CD8-positive, alpha-beta memory T cell (primary cell): ENCODE results near the gene CSNK2A2. TPM values are rescaled to one million over a fixed set of nuclear protein-coding genes. Genes with fewer than 3 reads are reported as not detected.

Experiments used
- CTCF ChIA-PET: fragments of 350-600 bp; sonication (Branson Sonifier 250); formaldehyde crosslinking; loops from one replicate; lab custom pipeline; 2021; ENCODE audit warnings: antibody characterized with exemption; lab: Charles Lee
- POLR2A ChIA-PET: fragments of 350-600 bp; sonication (Branson Sonifier 250); formaldehyde crosslinking; loops from one replicate; lab custom pipeline; 2021; ENCODE audit warnings: antibody characterized with exemption; lab: Charles Lee
- DNase-seq, 5 donors: peaks; one replicate each; pipeline versions ENCODE4 v3.0.0 to v3.0.0-alpha.2; 2020 to 2022; ENCODE audit warnings: mixed read lengths in 1 of 5
- H3K27ac ChIP-seq: one replicate; pipeline ENCODE4 v1.7.0; 2013; ENCODE audit warnings: low read depth, mild to moderate bottlenecking, low read length, moderate library complexity
- H3K27me3 ChIP-seq: 2 replicates; pipeline ENCODE4 v1.7.0; 2013; ENCODE audit warnings: low read length, mild to moderate bottlenecking; ENCODE audit not compliant: insufficient read depth, poor library complexity, severe bottlenecking
- H3K36me3 ChIP-seq: 2 replicates; pipeline ENCODE4 v1.7.0; 2013; ENCODE audit warnings: mild to moderate bottlenecking, low read length, moderate library complexity; ENCODE audit not compliant: insufficient read depth
- H3K4me1 ChIP-seq: 2 replicates; pipeline ENCODE4 v1.7.0; 2013; ENCODE audit warnings: mild to moderate bottlenecking, low read length, moderate library complexity; ENCODE audit not compliant: insufficient read depth
- H3K4me3 ChIP-seq: 2 replicates; pipeline ENCODE4 v1.7.0; 2013; ENCODE audit warnings: mild to moderate bottlenecking, low read length
- H3K9me3 ChIP-seq: 2 replicates; pipeline ENCODE4 v1.7.0; 2013; ENCODE audit warnings: mild to moderate bottlenecking, low read length
- H3K27ac Mint-ChIP-seq, 8 donors: one replicate each; pipeline ENCODE4 v1.8.0; 2020 to 2021; ENCODE audit warnings: mixed read lengths in 8 of 8, mild to moderate bottlenecking in 6 of 8, inconsistent platforms in 3 of 8, moderate library complexity in 3 of 8
- H3K27me3 Mint-ChIP-seq, 2 donors: one replicate each; pipeline ENCODE4 v1.8.0; 2020 to 2021; ENCODE audit warnings: mixed read lengths in 2 of 2, mild to moderate bottlenecking in 1 of 2, moderate library complexity in 1 of 2
- H3K36me3 Mint-ChIP-seq, 3 donors: one replicate each; pipeline ENCODE4 v1.8.0; 2020 to 2021; ENCODE audit warnings: mixed read lengths in 3 of 3, inconsistent platforms in 1 of 3, mild to moderate bottlenecking in 1 of 3
- H3K4me1 Mint-ChIP-seq, 3 donors: one replicate each; pipeline ENCODE4 v1.8.0; 2020 to 2021; ENCODE audit warnings: mixed read lengths in 3 of 3, inconsistent platforms in 1 of 3, mild to moderate bottlenecking in 1 of 3
- H3K4me3 Mint-ChIP-seq, 7 donors: one replicate each; pipeline ENCODE4 v1.8.0; 2020 to 2021; ENCODE audit warnings: mixed read lengths in 7 of 7, mild to moderate bottlenecking in 6 of 7, moderate library complexity in 4 of 7, inconsistent platforms in 2 of 7
- H3K9me3 Mint-ChIP-seq, 5 donors: one replicate each; pipeline ENCODE4 v1.8.0; 2020 to 2022; ENCODE audit warnings: mixed read lengths in 5 of 5, mild to moderate bottlenecking in 3 of 5, moderate library complexity in 2 of 5, inconsistent platforms in 1 of 5
- polyA plus RNA-seq: library from polyadenylated mRNA; unstranded; fragments of 300-500 nt; fragmentation: Illumina TruSeq; gene quantifications from one replicate; pipeline ENCODE4 v1.2.3, GENCODE V29; 2021
- total RNA-seq, 2 experiments: library from RNA; stranded (reverse); gene quantifications; one replicate each; pipeline ENCODE4 v1.2.3, GENCODE V29; 2021

CSNK2A2 gene
- total and polyA plus RNA-seq, 3 experiments from 2014 or later: 11.1 to 99.9 (median 99.1) TPM

DNA sequence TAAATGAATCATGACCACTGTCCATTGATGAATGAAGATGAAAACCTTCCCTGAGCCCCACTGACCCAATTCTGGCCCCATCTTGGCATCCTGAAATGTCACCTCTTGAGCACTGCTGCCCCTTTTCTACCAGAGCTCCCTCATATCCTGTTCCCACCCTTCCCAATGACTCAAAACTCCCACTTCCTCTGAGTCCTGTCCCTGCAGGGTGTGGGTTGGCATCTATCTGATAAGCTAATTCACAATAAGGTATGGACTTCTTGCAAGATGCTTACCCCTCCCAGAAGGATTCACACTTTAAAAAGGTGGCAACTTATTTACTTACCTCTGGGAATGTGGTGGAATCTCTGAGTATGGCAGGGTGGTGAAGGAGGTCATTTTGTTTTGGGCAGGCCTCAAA lies 13.3 kb upstream of the CSNK2A2 start:
- Histone ChIP-seq H3K27me3 (no peaks in the 10 kb centered on the region), H3K9me3 (no peaks in the 10 kb centered on the region), H3K36me3 (no peaks in the 10 kb centered on the region), H3K4me1 (no peaks in the 10 kb centered on the region), H3K4me3 (no peak overlapping the region), H3K27ac (no peak overlapping the region)
- Mint-ChIP-seq H3K27ac (no peak overlapping the region), H3K9me3 (peaks cover 0 to 1% (median 0%) of the 10 kb centered on the region in 5 donors), H3K4me3 (no peak overlapping the region), H3K36me3 (peaks cover 0 to 3% (median 0%) of the 10 kb centered on the region in 3 donors), H3K4me1 (no peaks in the 10 kb centered on the region), H3K27me3 (peaks cover 13 to 58% of the 10 kb centered on the region in 2 donors)
- DNase-seq: no peak
- POLR2A ChIA-PET: no interaction called here
- CTCF ChIA-PET: no interaction called here

DNA sequence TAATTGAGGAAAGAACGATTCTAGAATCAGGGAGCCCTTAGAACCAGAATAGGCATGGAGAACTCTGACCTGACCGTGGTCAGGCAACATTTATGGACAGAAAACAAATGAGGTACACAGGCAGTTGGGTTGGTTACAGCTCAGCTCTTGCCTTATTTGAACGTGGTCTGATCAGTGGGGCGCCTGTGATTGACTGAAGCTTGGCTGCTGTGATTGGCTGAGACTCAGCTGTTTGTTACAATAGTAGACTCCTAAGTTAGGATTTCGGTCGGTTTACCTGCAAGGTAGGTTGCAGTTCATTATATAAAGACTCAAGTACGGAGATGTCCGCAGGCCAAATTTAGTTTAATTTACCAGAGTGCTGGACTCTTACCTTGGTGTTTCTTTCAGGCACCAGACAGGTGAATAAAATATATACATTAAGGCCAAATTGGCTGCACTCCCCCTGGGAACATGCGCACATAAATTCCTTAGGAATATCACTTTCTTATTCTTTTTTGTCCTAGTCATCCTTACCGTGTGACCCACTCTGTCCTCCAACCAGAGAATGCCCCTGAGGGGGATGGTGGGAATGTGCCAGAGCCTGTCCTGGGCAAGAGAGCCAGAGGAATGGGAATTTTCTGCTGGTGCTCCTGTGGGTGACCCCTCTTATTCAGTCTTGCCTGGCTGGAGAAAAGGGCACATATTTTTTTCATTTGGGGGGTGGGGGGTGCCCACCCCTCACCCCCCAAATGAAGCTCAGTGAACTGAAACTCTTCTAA lies 7.5 kb upstream of the CSNK2A2 start:
- Histone ChIP-seq H3K27me3 (no peaks in the 10 kb centered on the region), H3K4me3 (no peak overlapping the region), H3K9me3 (no peaks in the 10 kb centered on the region), H3K4me1 (no peaks in the 10 kb centered on the region), H3K27ac (no peak overlapping the region), H3K36me3 (no peaks in the 10 kb centered on the region)
- no peak overlapping the region for H3K27ac Mint-ChIP-seq
- H3K9me3 Mint-ChIP-seq: no peaks in the 10 kb centered on the region
- peaks cover 0 to 3% (median 0%) of the 10 kb centered on the region in 3 donors for H3K36me3 Mint-ChIP-seq
- POLR2A ChIA-PET: no interaction called here
- H3K4me1 Mint-ChIP-seq: no peaks in the 10 kb centered on the region
- no peak for DNase-seq
- no peak overlapping the region for H3K4me3 Mint-ChIP-seq
- CTCF ChIA-PET: no interaction called here
- H3K27me3 Mint-ChIP-seq: peaks cover 25 to 50% of the 10 kb centered on the region in 2 donors

DNA sequence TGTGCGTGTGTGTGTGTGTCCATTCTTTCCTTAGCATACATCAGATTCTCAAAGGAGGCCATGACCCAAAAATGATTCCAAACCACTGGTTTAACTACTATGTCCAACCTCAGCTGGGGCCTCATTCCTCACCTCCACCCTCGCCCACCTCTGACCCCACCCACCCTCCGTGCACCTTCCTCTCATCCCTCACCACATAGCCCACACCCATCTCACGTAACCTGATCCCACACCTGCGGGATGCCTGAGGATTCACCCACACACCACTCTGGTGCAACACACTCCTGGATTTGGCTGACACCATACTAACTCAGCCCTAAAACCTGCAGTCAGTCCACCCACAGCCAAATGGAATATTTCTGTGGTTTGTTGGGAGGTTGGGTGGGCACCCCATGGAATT lies 3.3 kb upstream of the CSNK2A2 start:
- H3K27me3 ChIP-seq: no peaks in the 10 kb centered on the region
- peaks cover 23 to 43% of the 10 kb centered on the region in 2 donors for H3K27me3 Mint-ChIP-seq
- no peaks in the 10 kb centered on the region for H3K9me3 Mint-ChIP-seq
- H3K36me3 Mint-ChIP-seq: peaks cover 0 to 10% (median 3%) of the 10 kb centered on the region in 3 donors
- no peak overlapping the region for H3K27ac ChIP-seq
- no peak for DNase-seq
- ChIA-PET CTCF (no interaction called here), POLR2A (no interaction called here)
- H3K4me3 ChIP-seq: no peak overlapping the region
- peaks cover 19 to 22% (median 21%) of the 10 kb centered on the region in 3 donors for H3K4me1 Mint-ChIP-seq
- H3K9me3 ChIP-seq: no peaks in the 10 kb centered on the region
- no peak overlapping the region for H3K27ac Mint-ChIP-seq
- H3K4me3 Mint-ChIP-seq: peak overlapping the region in 1 of 7 donors; percentile 24
- H3K36me3 ChIP-seq: no peaks in the 10 kb centered on the region
- H3K4me1 ChIP-seq: peaks cover 16% of the 10 kb centered on the region

DNA sequence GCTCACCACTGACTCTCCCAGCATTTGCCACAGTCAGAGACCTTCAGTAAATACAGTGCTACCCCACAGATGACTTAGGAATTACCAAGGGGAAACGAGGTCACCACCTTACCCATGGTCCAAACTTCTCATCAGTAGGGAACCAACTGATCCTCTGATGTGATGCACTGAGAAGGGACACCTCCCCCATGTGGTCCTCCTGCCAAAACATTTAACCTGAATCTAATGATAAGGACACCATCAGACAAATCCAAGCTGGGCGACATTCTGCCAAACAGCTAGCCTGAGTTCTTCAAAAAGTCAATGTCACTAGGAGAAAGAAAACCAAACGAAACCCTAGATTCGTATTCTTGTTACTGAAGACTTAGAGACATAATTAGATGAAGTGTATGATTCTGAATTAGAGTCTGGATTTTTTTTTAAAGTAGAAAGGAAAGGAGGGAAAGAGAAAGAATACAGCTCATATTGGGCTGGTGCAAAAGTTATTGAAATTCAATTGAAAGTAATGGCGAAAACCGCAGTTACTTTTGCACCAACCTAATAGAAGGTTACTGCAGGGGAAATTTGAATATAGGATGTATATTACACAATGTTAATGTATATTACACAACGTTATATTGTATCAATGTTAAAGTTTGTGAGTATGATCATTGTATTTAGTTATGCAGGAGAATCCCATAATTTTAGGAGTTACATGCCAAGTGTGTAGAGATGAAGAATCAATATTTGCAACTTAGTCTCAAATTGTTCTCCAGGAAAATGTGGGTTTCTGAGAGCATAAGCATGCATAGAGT lies 2.3 kb upstream of the CSNK2A2 start:
- Histone ChIP-seq H3K9me3 (no peaks in the 10 kb centered on the region), H3K4me1 (peaks cover 21% of the 10 kb centered on the region), H3K27ac (no peak overlapping the region), H3K4me3 (no peak overlapping the region), H3K36me3 (no peaks in the 10 kb centered on the region), H3K27me3 (no peaks in the 10 kb centered on the region)
- H3K27ac Mint-ChIP-seq: peak overlapping the region in 1 of 8 donors; percentile 65
- H3K27me3 Mint-ChIP-seq: peaks cover 21 to 40% of the 10 kb centered on the region in 2 donors
- H3K9me3 Mint-ChIP-seq: peaks cover 0 to 2% (median 0%) of the 10 kb centered on the region in 5 donors
- ChIA-PET CTCF (no interaction called here), POLR2A (interaction anchor here (0.5 kb wide), 1 partner anchor 134 kb away, joined by 3 read pairs; no protein-coding TSS in a partner anchor)
- no peak for DNase-seq
- H3K4me1 Mint-ChIP-seq: peaks cover 28 to 31% (median 31%) of the 10 kb centered on the region in 3 donors
- H3K36me3 Mint-ChIP-seq: peaks cover 3 to 20% (median 5%) of the 10 kb centered on the region in 3 donors
- peak overlapping the region in 6 of 7 donors; percentile 3 to 90 (median 54) for H3K4me3 Mint-ChIP-seq

DNA sequence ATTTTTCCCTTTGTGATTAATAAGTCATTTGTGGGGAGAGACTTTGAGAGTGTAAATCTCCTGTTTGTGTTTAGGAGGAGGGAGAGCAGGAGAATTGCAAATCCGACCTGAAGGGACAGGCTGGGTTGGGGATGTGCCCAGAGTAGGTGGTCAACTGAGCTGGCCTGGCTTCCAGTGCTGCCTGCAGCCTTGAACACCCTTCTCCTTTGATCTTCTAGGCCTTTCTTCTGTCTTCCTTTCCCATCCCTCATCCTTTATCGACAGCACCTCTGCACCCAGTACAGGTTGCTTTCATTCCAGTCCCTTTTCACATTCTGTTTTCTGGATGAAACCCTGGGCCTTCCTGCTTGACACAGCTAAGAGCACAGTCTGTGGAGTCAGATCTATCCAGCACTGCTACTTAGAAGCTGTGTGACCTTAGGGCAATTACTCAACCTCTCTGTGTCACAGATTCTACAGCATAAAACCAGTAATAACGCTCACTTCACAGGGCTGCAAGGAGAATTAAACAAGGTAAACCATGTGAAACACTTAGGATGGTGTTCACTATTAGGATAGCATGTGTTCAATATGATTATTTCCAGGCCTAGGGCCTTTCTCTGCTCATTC lies 1.0 kb upstream of the CSNK2A2 start:
- peaks cover 13 to 29% of the 10 kb centered on the region in 2 donors for H3K27me3 Mint-ChIP-seq

DNA sequence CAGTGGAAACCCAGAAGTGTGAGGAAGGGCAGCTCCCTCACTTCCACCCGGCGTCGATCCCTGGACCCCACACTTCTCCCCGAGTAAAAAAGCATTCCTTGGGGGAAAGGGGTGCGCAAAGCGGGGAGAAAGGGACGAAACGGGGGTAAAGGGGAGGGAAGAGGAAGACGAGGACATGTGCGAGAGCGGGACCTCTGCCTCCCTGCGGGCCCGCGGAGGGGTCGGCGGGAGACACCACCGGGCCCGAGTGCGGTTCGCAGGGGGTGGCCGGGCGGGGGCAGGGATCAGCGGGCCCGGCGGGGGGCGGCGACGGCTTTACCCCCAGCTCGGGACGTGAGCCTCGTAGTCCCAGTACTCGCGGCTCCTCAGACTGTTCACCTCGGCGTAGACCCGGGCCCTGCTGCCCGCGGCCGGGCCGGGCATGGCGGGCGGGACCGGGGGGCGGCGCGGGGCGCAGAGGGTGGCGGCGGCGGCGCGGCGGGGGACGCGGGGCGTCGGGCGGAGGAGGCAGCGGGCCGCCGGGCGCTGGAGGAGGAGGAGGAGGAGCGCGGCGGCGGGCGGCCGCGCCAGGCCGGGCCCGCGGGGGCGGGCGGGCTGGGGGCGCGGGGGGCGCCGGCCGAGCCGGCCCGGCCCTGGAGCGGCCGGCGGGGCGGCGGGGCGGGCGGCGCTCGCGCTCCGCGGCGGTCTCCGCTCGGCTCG lies 443 bp downstream of the CSNK2A2 start:
- Mint-ChIP-seq H3K27me3 (peaks cover 11 to 22% of the 10 kb centered on the region in 2 donors), H3K9me3 (peaks cover 0 to 2% (median 0%) of the 10 kb centered on the region in 5 donors), H3K36me3 (peaks cover 3 to 46% (median 13%) of the 10 kb centered on the region in 3 donors), H3K27ac (peak overlapping the region; percentile 55 to 97 (median 86)), H3K4me3 (peak overlapping the region; percentile 85 to 94 (median 86)), H3K4me1 (peaks cover 48 to 59% (median 57%) of the 10 kb centered on the region in 3 donors)
- H3K9me3 ChIP-seq: no peaks in the 10 kb centered on the region
- H3K36me3 ChIP-seq: peaks cover 15% of the 10 kb centered on the region
- peaks cover 30% of the 10 kb centered on the region for H3K4me1 ChIP-seq
- peak overlapping the region; percentile 61 for H3K4me3 ChIP-seq
- POLR2A ChIA-PET: no interaction called here
- no peaks in the 10 kb centered on the region for H3K27me3 ChIP-seq
- CTCF ChIA-PET: interaction anchor here (0.9 kb wide), 1 partner anchor 9 kb away, joined by 3 read pairs; no protein-coding TSS in a partner anchor
- DNase-seq: peak in 1 of 5 donors; percentile 19
- H3K27ac ChIP-seq: peak overlapping the region; percentile 48

More for the DNA sequence above, 1.0 kb upstream of the CSNK2A2 start:
- Histone ChIP-seq H3K27ac (no peak overlapping the region), H3K36me3 (peaks cover 10% of the 10 kb centered on the region), H3K4me1 (peaks cover 21% of the 10 kb centered on the region), H3K4me3 (no peak overlapping the region), H3K27me3 (no peaks in the 10 kb centered on the region), H3K9me3 (no peaks in the 10 kb centered on the region)
- POLR2A ChIA-PET: no interaction called here
- H3K9me3 Mint-ChIP-seq: peaks cover 0 to 2% (median 0%) of the 10 kb centered on the region in 5 donors
- H3K36me3 Mint-ChIP-seq: peaks cover 3 to 32% (median 6%) of the 10 kb centered on the region in 3 donors
- H3K4me1 Mint-ChIP-seq: peaks cover 35 to 44% (median 42%) of the 10 kb centered on the region in 3 donors
- H3K27ac Mint-ChIP-seq: peak overlapping the region; percentile 20 to 88 (median 74)
- CTCF ChIA-PET: no interaction called here
- H3K4me3 Mint-ChIP-seq: peak overlapping the region; percentile 74 to 91 (median 86)
- DNase-seq: no peak

DNA sequence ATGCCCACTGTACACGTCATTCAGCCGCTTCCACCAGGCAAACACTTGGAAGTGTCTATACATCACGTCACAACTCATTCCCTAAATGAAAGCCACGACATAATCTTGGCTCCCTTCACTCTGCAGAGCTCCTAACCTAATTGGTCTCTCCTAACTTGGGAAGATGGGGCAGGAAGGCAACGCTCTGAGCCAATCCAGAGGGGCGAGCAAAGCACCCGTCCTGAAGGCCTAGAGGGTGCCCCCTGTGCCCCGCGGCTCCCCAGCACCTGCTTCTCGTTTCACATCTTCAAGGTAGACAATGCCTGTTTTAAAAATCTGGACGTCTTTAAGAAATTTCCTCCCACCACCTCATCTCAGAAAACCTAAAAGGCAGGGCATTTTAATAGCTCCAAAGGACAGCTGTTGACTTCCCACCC lies 1.0 kb downstream of the CSNK2A2 start:
- H3K27ac ChIP-seq: peak overlapping the region; percentile 48
- H3K27me3 Mint-ChIP-seq: peaks cover 6 to 17% of the 10 kb centered on the region in 2 donors
- ChIA-PET CTCF (interaction anchor here (0.9 kb wide), 1 partner anchor 9 kb away, joined by 3 read pairs; no protein-coding TSS in a partner anchor), POLR2A (no interaction called here)
- DNase-seq: no peak
- no peaks in the 10 kb centered on the region for H3K9me3 ChIP-seq
- H3K9me3 Mint-ChIP-seq: peaks cover 0 to 2% (median 0%) of the 10 kb centered on the region in 5 donors
- H3K27me3 ChIP-seq: no peaks in the 10 kb centered on the region
- H3K4me3 Mint-ChIP-seq: peak overlapping the region; percentile 85 to 94 (median 86)
- peaks cover 30% of the 10 kb centered on the region for H3K4me1 ChIP-seq
- H3K27ac Mint-ChIP-seq: peak overlapping the region; percentile 55 to 97 (median 86)
- H3K4me1 Mint-ChIP-seq: peaks cover 52 to 64% (median 62%) of the 10 kb centered on the region in 3 donors
- peaks cover 0 to 52% (median 13%) of the 10 kb centered on the region in 3 donors for H3K36me3 Mint-ChIP-seq
- peak overlapping the region; percentile 61 for H3K4me3 ChIP-seq
- H3K36me3 ChIP-seq: peaks cover 18% of the 10 kb centered on the region
